ENCODE results near the gene FAM131A.
A peak's percentile ranks its signal among the peaks of the same experiment; 100 is the strongest.

FAM131A gene

DNA sequence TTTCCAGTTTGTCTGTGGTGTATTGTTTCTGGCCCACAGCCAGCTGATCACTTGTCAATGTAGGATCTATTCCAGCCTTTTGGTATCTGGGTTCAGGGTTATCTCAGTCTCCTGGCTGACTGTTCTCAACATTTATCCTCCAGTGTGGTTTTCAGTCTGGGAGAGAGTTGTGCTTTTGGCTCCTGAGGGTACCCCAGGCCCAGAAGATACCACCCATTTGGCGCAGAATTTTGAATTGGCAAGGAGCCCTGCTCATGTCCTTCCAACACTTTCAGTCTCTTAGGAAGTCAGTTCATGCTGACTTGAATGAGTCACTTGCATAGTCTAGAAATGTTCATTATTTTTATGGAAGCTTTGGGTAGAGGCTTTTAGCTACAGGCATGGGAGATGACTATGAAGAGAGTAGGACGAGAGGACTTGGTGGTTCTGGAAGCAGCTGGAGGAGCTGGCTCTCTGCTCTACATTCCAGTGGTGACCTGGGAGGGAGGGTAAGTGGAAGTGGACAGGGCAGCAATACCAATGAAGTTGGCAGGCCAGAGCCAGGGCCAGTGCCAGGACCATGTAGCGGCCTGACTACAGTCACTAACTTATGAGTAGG, 31.3 kb downstream of the FAM131A start:
- no peak overlapping the region for H3K4me3 ChIP-seq (ENCODE audit: control insufficient read depth, low read depth, low read length)
- peak; percentile 78 for DNase-seq (ENCODE audit: low read depth)
- TF ChIP-seq, protein P1, sequence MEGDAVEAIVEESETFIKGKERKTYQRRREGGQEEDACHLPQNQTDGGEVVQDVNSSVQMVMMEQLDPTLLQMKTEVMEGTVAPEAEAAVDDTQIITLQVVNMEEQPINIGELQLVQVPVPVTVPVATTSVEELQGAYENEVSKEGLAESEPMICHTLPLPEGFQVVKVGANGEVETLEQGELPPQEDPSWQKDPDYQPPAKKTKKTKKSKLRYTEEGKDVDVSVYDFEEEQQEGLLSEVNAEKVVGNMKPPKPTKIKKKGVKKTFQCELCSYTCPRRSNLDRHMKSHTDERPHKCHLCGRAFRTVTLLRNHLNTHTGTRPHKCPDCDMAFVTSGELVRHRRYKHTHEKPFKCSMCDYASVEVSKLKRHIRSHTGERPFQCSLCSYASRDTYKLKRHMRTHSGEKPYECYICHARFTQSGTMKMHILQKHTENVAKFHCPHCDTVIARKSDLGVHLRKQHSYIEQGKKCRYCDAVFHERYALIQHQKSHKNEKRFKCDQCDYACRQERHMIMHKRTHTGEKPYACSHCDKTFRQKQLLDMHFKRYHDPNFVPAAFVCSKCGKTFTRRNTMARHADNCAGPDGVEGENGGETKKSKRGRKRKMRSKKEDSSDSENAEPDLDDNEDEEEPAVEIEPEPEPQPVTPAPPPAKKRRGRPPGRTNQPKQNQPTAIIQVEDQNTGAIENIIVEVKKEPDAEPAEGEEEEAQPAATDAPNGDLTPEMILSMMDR (conservative IDR thresholded peaks at IDR 0.05; ENCODE audit: control insufficient read depth, insufficient read depth, low read depth, low read length): no peak

DNA sequence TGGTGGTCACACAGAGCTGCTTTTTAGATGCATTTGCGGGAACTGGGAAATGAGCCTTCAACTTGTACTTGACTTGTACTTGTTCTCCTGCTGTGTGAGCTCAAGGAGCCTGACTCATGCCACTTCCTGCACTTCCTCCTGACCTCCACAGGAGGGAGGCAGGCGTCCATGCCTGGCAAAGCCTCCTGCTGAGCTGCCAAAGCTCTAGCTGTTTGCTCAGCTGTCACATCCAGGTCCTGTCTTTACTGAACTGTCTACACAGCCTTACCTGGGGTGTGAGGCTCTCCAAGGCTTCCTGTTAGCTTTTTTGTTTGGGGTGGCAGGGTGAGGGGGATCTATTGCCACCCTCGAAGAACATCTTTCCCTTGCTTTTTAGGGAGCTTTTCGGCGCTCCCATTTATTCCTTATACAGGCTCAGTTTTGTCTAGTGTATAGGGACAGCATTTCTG, 34.2 kb downstream of the FAM131A start:
- no peak overlapping the region for H3K4me3 ChIP-seq (ENCODE audit: control insufficient read depth, low read depth, low read length)
- TF ChIP-seq, protein P1 (conservative IDR thresholded peaks at IDR 0.05; ENCODE audit: control insufficient read depth, insufficient read depth, low read depth, low read length): peak; percentile 100
- peak; percentile 90 for DNase-seq (ENCODE audit: low read depth)

DNA sequence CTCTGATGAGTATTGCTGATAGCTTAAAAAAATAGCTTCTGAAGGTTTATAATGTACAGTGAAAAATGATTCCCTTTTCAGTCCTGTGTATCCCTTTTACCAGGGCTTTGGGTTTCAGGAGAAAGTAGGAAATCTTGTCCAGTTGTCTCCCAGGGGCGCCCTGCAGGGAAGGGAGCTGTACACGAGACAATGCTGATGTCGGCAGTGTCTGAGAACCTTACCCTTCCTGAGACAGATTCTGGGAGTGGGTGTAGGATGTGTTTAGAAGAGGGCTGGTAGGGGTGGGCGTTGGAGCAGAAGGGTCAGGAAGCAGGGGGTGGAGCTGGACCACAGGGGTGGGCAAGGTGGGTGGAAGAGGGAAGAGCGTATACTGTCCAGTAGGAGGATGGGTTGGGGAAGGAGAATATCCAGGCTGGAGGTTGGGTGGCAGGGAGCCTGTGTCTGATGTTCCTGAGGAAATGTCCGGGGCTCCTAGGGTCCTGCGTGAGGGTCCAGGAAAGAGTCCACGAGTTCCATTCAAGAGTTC, 35.0 kb downstream of the FAM131A start:
- H3K4me3 ChIP-seq (ENCODE audit: control insufficient read depth, low read depth, low read length): no peak overlapping the region
- TF ChIP-seq, protein P1 (conservative IDR thresholded peaks at IDR 0.05; ENCODE audit: control insufficient read depth, insufficient read depth, low read depth, low read length): no peak
- DNase-seq (ENCODE audit: low read depth): no peak

DNA sequence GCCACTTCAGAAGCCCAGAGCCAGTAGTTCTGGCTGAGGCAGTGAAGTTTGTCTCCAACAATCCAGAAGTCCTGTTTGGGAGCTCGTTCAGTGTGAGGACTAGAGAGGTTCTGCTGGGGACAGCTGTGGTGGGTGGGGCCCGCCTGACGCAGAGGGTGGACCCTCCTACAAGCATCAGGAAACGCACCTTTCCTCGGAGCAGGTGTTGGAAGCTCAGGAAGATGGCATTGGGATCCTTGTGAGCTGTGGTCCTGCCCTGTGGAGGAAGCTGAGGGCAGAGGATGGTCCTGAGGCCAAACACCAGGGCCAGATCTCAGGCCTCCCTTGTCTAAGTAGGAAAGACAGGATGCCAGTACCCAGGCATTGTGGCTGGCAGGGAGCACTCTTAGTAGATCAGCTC, 35.5 kb downstream of the FAM131A start:
- H3K4me3 ChIP-seq (ENCODE audit: control insufficient read depth, low read depth, low read length): no peak overlapping the region
- DNase-seq (ENCODE audit: low read depth): no peak
- TF ChIP-seq, protein P1 (conservative IDR thresholded peaks at IDR 0.05; ENCODE audit: control insufficient read depth, insufficient read depth, low read depth, low read length): no peak

DNA sequence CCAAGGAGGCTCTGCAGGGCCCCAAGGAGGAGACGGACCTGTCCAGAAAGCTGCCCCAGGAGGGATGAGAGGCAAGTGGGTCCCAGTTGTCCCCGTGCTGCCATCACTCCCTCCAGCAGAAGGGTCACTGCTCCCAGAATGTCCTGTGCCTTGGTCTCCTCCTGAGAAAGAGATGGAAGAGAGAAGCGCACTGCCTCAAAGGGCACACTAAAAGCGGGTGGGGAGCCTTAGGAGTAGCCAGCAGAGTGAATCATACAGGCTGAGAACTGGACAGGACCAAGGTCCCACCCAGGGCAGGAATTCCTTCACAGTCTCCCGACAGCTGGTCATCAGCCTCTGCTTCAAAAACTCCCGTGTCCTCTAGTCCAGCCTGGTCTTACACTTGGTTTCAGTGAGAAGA, 36.0 kb downstream of the FAM131A start:
- peak; percentile 50 for DNase-seq (ENCODE audit: low read depth)
- TF ChIP-seq, protein P1 (conservative IDR thresholded peaks at IDR 0.05; ENCODE audit: control insufficient read depth, insufficient read depth, low read depth, low read length): no peak
- no peak overlapping the region for H3K4me3 ChIP-seq (ENCODE audit: control insufficient read depth, low read depth, low read length)

DNA sequence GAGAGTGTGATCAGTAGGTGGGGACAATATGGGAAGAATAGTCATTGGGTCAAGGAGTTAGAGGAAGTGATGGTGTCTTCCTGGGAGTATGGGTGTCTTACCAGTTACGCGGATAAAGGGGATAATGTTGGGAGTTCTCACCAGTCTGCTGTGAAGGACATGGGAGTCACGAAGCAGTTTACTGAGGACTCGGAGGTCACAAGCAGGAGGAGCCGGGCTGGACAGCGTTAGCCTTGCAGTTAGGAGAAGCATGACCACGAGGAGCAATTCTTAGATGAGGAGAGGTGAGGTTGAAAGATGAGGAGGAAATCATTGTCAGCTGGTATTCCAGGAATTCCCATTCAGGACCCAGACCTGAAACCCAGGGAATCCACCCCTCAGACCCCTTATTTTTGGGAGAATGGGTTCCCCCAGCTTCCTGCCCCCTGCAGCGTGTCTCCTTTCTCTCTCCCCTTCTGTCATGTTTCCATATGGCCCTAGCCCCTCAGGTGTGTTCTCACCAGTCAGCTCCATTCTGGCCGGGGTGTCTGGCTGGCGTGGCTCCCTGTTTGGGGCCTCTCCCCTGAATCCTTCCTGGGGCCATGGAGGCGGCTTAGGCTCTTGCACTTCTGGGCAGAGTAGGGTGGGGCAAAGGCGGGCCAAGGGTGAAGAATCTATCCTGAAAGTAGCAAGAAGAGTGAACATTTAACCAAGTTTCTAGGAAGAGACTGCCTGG, 38.5 kb downstream of the FAM131A start:
- no peak overlapping the region for H3K4me3 ChIP-seq (ENCODE audit: control insufficient read depth, low read depth, low read length)
- TF ChIP-seq, protein P1 (conservative IDR thresholded peaks at IDR 0.05; ENCODE audit: control insufficient read depth, insufficient read depth, low read depth, low read length): no peak
- no peak for DNase-seq (ENCODE audit: low read depth)
